Esophagus squamous epithelium (tissue), 5 donors: ENCODE measurements around the gene UBR3. TPM values are rescaled to one million over a fixed set of nuclear protein-coding genes. Genes with fewer than 3 reads are reported as not detected.
"Not testable (repeated sequence)": the region's sequence is repeated elsewhere in the genome, so short reads cannot be mapped to it uniquely, and the experiment has no call there.

Experiments used
- DNase-seq: peaks from one replicate; lab custom pipeline; 2025; lab: John Stamatoyannopoulos, UW
- H3K27ac ChIP-seq, 4 donors: fragments of 200-600 bp; sonication (generic); one replicate each; pipeline ENCODE4 v1.5.1; 2016 to 2019; ENCODE audit warnings: mild to moderate bottlenecking in 1 of 4
- H3K27me3 ChIP-seq, 4 donors: fragments of 200-600 bp; sonication (generic); 1 replicate in 3 of 4; 2 replicates in 1 of 4; pipeline versions ENCODE4 v1.5.1 to v1.6.0; 2017 to 2021; ENCODE audit warnings: antibody characterized with exemption in 1 of 4
- H3K36me3 ChIP-seq, 3 donors: fragments of 200-600 bp; sonication (generic); one replicate each; pipeline ENCODE4 v1.5.1; 2016 to 2019
- H3K4me1 ChIP-seq, 3 donors: fragments of 200-600 bp; sonication (generic); one replicate each; pipeline ENCODE4 v1.5.1; 2017 to 2019
- H3K4me3 ChIP-seq, 4 donors: fragments of 200-600 bp; sonication (generic); 1 replicate in 3 of 4; 2 replicates in 1 of 4; pipeline ENCODE4 v1.5.1; 2016 to 2019; ENCODE audit warnings: mild to moderate bottlenecking in 2 of 4, moderate library complexity in 1 of 4
- H3K9me3 ChIP-seq, 3 donors: fragments of 200-600 bp; sonication (generic); one replicate each; pipeline ENCODE4 v1.5.1; 2016 to 2019
- POLR2A ChIP-seq, 4 donors: fragments of 450-650 bp; IDR thresholded peaks; one replicate each; pipeline ENCODE4 v1.6.1; 2017; ENCODE audit warnings: antibody characterized with exemption in 4 of 4, mild to moderate bottlenecking in 4 of 4, moderate library complexity in 3 of 4
- WGBS, 2 donors: methylation state at CpG; one replicate each; pipeline ENCODE4 v1.1.5; 2018; 5-methylcytosine and 5-hydroxymethylcytosine counted together
- intact Hi-C: fragments of 100-400 bp; cut with DNase I; formaldehyde crosslinking; loops from one replicate; pipeline ENCODE4 v1.15.0; 2022
- total RNA-seq, 4 donors: library from RNA; depleted of rRNA; stranded (reverse); fragments of >200 nt; gene quantifications; one replicate each; pipeline ENCODE4 v1.1.0, GENCODE V29; 2016
- TF ChIP-seq, protein P1 (sequence below), 6 experiments: fragments of 450-650 bp in 4 of 6; fragments of 200-600 bp in 2 of 6; sonication (generic) in 2 of 6; IDR thresholded peaks; one replicate each; pipeline ENCODE4 v1.5.1; 2016 to 2019; ENCODE audit warnings: antibody characterized with exemption in 6 of 6, mild to moderate bottlenecking in 4 of 6, moderate library complexity in 4 of 6
- donor health status: DM: yes; HTN: yes; CAD: no.

UBR3 gene
- total RNA-seq, 4 donors from 2014 or later: 26.9 to 56.8 (median 43.2) TPM

DNA sequence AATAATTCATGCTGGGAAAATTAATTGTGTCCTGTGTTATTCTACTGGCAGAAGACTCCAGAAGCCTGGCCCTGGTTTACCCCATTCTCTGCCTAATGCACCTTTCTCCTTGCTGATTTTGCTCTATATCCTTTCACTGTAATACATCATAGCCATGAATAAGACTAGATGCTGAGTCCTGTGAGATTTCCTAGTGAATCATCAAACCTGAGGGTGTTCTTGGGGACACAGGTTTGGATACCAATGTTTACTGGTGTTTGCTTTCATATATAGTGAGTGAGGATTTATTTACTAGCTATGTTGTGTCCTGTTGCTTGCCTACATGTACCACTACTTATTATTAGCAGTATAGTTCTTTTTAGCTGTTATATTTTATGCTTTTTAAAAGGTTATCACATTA, 9.0 kb upstream of the UBR3 start:
- Histone ChIP-seq H3K9me3 (no peaks in the 10 kb centered on the region), H3K4me1 (peaks cover under 1 to 49% (median 10%) of the 10 kb centered on the region in 3 donors), H3K4me3 (no peak overlapping the region), H3K27ac (no peak overlapping the region), H3K36me3 (peaks cover 0 to 80% (median 10%) of the 10 kb centered on the region in 3 donors), H3K27me3 (no peaks in the 10 kb centered on the region)
- TF ChIP-seq, protein P1, sequence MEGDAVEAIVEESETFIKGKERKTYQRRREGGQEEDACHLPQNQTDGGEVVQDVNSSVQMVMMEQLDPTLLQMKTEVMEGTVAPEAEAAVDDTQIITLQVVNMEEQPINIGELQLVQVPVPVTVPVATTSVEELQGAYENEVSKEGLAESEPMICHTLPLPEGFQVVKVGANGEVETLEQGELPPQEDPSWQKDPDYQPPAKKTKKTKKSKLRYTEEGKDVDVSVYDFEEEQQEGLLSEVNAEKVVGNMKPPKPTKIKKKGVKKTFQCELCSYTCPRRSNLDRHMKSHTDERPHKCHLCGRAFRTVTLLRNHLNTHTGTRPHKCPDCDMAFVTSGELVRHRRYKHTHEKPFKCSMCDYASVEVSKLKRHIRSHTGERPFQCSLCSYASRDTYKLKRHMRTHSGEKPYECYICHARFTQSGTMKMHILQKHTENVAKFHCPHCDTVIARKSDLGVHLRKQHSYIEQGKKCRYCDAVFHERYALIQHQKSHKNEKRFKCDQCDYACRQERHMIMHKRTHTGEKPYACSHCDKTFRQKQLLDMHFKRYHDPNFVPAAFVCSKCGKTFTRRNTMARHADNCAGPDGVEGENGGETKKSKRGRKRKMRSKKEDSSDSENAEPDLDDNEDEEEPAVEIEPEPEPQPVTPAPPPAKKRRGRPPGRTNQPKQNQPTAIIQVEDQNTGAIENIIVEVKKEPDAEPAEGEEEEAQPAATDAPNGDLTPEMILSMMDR (IDR thresholded peaks at IDR 0.05): no peak
- no peak for TF ChIP-seq POLR2A (IDR thresholded peaks at IDR 0.05)
- intact Hi-C loops: no loop called here
- no peak for DNase-seq

DNA sequence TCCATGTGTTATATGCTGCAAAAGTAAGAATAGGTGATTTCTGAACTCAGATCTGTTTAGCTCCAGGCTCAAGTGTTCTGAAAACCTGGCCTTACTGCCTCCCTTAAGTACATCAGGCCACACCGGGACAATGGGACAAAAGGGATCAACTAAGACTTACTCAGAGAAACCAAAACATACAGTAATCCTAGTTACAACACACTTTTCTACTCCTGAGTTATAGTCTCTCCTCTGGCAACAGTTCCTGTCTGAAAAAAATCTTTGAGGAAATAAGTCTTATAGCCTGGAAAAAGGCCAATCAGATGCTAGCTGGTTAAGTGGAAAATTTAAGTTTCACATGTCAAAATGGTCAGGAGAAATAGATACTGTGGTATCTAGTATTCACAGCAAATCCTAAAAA, 8.1 kb upstream of the UBR3 start:
- WGBS, 2 donors: 40 to 63% methylated on average over 1 of the region's 1 CpG
- DNase-seq: no peak

DNA sequence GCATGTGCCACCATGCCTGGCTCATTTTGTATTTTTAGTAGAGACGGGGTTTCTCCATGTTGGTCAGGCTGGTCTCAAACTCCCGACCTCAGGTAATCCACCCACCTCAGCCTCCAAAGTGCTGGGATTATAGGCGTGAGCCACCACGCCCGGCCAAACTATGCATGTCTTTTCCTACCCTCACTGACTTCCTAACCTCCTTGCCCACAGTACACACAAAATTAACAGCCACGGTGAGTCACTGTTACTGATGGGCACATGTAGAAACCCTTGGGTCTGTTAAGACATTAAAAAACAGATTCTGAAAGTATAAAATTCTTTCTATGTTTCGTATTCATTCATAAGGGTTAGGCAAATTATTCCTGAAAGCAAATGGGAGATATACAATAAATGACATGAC, 7.2 kb upstream of the UBR3 start:
- H3K27ac ChIP-seq, H3K9me3 ChIP-seq, H3K27me3 ChIP-seq, H3K4me3 ChIP-seq, DNase-seq: not testable (repeated sequence)
- intact Hi-C loops: loop anchor here (10.0 kb wide), 1 partner anchor 105 kb away; no protein-coding TSS in a partner anchor
- peaks cover 0 to 62% (median 6%) of the 10 kb centered on the region in 3 donors for H3K36me3 ChIP-seq
- peaks cover 8 to 64% (median 18%) of the 10 kb centered on the region in 3 donors for H3K4me1 ChIP-seq
- 49 to 53% methylated on average over 5 to 7 of the region's 7 CpGs for WGBS, 2 donors

More for the DNA sequence above, 8.1 kb upstream of the UBR3 start:
- H3K4me1 ChIP-seq: peaks cover 8 to 58% (median 18%) of the 10 kb centered on the region in 3 donors
- no peaks in the 10 kb centered on the region for H3K27me3 ChIP-seq
- TF ChIP-seq, protein P1 (IDR thresholded peaks at IDR 0.05): no peak
- TF ChIP-seq POLR2A (IDR thresholded peaks at IDR 0.05): no peak
- peaks cover 0 to 72% (median 10%) of the 10 kb centered on the region in 3 donors for H3K36me3 ChIP-seq
- H3K4me3 ChIP-seq: no peak overlapping the region
- no peaks in the 10 kb centered on the region for H3K9me3 ChIP-seq
- intact Hi-C loops: no loop called here
- no peak overlapping the region for H3K27ac ChIP-seq

DNA sequence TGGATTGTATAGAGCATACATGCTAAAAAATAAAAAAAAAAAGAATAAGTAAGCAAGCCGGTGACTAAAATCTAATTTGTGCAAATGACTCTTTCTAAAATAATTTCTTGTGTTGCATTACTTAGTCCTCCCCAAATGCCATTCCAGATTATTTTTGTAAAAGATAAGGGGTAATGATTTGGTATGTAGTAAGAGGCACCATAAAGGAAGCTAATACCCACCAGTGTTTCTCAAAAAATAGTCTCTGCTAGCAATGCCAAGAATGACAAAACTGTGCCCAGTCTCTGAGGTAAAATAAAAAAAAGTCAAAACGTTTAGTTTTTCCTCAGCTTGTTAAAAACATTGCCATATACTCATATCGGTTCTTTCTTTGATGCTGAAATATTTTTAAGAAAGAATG, 5.2 kb upstream of the UBR3 start:
- H3K27ac ChIP-seq: no peak overlapping the region
- peaks cover 0 to 42% (median 3%) of the 10 kb centered on the region in 3 donors for H3K36me3 ChIP-seq
- H3K27me3 ChIP-seq: no peaks in the 10 kb centered on the region
- WGBS, 2 donors: 62% methylated on average over 3 of the region's 3 CpGs
- DNase-seq: no peak
- H3K9me3 ChIP-seq: no peaks in the 10 kb centered on the region
- H3K4me1 ChIP-seq: peaks cover 11 to 72% (median 18%) of the 10 kb centered on the region in 3 donors
- intact Hi-C loops: loop anchor here (10.0 kb wide), 1 partner anchor 103 kb away; no protein-coding TSS in a partner anchor
- no peak overlapping the region for H3K4me3 ChIP-seq
- no peak for TF ChIP-seq POLR2A (IDR thresholded peaks at IDR 0.05)
- TF ChIP-seq, protein P1 (IDR thresholded peaks at IDR 0.05): no peak

DNA sequence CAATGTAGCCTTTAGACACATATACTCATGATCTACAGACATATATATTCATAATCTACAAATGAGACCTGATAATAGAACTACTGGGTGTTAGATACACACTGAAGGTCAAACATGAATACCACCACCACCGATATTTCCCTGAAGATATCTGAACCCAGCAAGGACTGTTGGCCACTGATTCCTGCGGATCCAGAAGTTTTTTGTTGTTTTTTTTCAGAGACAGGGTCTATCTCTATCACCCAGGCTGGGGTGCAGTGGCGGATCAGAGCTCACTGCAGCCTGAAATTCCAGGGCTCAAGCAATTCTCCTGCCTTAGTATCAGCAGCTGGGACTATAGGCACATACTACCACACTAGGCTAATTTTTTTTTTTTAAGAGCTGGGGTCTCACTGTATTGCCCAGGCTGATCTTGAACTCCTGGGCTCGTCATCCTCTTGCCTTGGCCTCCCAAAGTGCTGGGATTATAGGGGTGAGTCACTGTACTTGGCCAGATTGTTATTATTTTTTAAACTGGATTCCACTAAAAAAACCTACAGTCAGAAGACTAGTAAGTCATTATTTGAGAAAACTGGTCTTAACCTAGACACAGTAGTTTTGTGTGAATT, 4.4 kb upstream of the UBR3 start:
- intact Hi-C loops: loop anchor here (10.0 kb wide), 1 partner anchor 102 kb away; no protein-coding TSS in a partner anchor
- 86 to 95% methylated on average over 4 of the region's 4 CpGs for WGBS, 2 donors
- TF ChIP-seq, protein P1 (IDR thresholded peaks at IDR 0.05): no peak
- no peak for TF ChIP-seq POLR2A (IDR thresholded peaks at IDR 0.05)
- no peaks in the 10 kb centered on the region for H3K27me3 ChIP-seq
- peaks cover 12 to 73% (median 18%) of the 10 kb centered on the region in 3 donors for H3K4me1 ChIP-seq
- H3K9me3 ChIP-seq: no peaks in the 10 kb centered on the region
- no peak overlapping the region for H3K27ac ChIP-seq
- H3K36me3 ChIP-seq: peaks cover 0 to 34% (median 0%) of the 10 kb centered on the region in 3 donors
- DNase-seq: no peak
- peak overlapping the region in 1 of 4 donors; percentile 9 for H3K4me3 ChIP-seq
